Subcutaneous adipose tissue (tissue), 4 donors: Measurements from ENCODE around the gene EIF3I. TPM values are rescaled to one million over a fixed set of nuclear protein-coding genes. Genes with fewer than 3 reads are reported as not detected.

Experiments used
- CTCF ChIP-seq: fragments of 450-650 bp; IDR thresholded peaks from one replicate; pipeline ENCODE4 v1.5.1; 2016; ENCODE audit warnings: low read depth, mild to moderate bottlenecking, control low read depth, antibody characterized with exemption, moderate library complexity
- total RNA-seq, 4 donors: library from RNA; depleted of rRNA; stranded (reverse); fragments of >200 nt; gene quantifications; one replicate each; pipeline ENCODE4 v1.1.0, GENCODE V29; 2016

EIF3I gene
- total RNA-seq, 4 donors from 2014 or later = 137 to 166 (median 147) TPM

GRCh38 chr1:32181065-32181464 is 41.1 kb upstream of the EIF3I start:
- no peak for TF ChIP-seq CTCF

GRCh38 chr1:32181563-32181962 is 40.6 kb upstream of the EIF3I start:
- no peak for TF ChIP-seq CTCF

GRCh38 chr1:32182060-32182459 is 40.1 kb upstream of the EIF3I start:
- no peak for TF ChIP-seq CTCF

- no peak for TF ChIP-seq CTCF
These were observed 37.6 kb upstream of the EIF3I start for GRCh38 chr1:32184650-32185049.

- no peak for TF ChIP-seq CTCF
These were observed 36.1 kb upstream of the EIF3I start for GRCh38 chr1:32186077-32186476.

- TF ChIP-seq CTCF = no peak
These were observed 35.7 kb upstream of the EIF3I start for GRCh38 chr1:32186491-32186890.

GRCh38 chr1:32187850-32188249 is 34.4 kb upstream of the EIF3I start:
- no peak for TF ChIP-seq CTCF
